Natural killer cell (primary cell): ENCODE measurements around the gene PLPPR2. TPM values are rescaled to one million over a fixed set of nuclear protein-coding genes. Genes with fewer than 3 reads are reported as not detected.
A peak's percentile ranks its signal among the peaks of the same experiment; 100 is the strongest.

Source experiments
- ATAC-seq, 3 donors: fragments of 150-1000 bp in 2 of 3; fragments of 200-7000 bp in 1 of 3; cut with Tn5 transposase; 1 replicate in 1 of 3; 2 replicates in 2 of 3; pipeline ENCODE4 v1.10.0; 2021; ENCODE audit warnings: mild to moderate bottlenecking in 2 of 3, moderate library complexity in 2 of 3
- DNase-seq, 2 donors: peaks; one replicate each; pipeline versions ENCODE4 v3.0.0 to v3.0.0-alpha.2; 2013 to 2021; ENCODE audit warnings: mixed read lengths in 1 of 2
- H3K27ac ChIP-seq: one replicate; pipeline ENCODE4 v1.5.1; 2013; ENCODE audit warnings: mild to moderate bottlenecking, low read length
- H3K27me3 ChIP-seq: one replicate; pipeline ENCODE4 v1.6.1; 2013; ENCODE audit warnings: low read length; ENCODE audit not compliant: control insufficient read depth, insufficient read depth
- H3K36me3 ChIP-seq: one replicate; pipeline ENCODE4 v1.6.1; 2013; ENCODE audit warnings: low read length; ENCODE audit not compliant: control insufficient read depth, insufficient read depth
- H3K4me1 ChIP-seq: one replicate; pipeline ENCODE4 v1.6.1; 2013; ENCODE audit warnings: low read length; ENCODE audit not compliant: control insufficient read depth, insufficient read depth
- H3K4me3 ChIP-seq: one replicate; pipeline ENCODE4 v1.5.1; 2013; ENCODE audit warnings: low read length
- H3K9me3 ChIP-seq: one replicate; pipeline ENCODE4 v1.6.1; 2013; ENCODE audit warnings: low read length; ENCODE audit not compliant: control insufficient read depth, insufficient read depth
- H3K27ac Mint-ChIP-seq, 2 donors: one replicate each; pipeline ENCODE4 v1.8.0; 2022; ENCODE audit warnings: mild to moderate bottlenecking in 2 of 2, mixed read lengths in 2 of 2, moderate library complexity in 1 of 2
- H3K27me3 Mint-ChIP-seq, 2 donors: one replicate each; pipeline ENCODE4 v1.8.0; 2022; ENCODE audit warnings: low read depth in 2 of 2, mixed read lengths in 2 of 2
- H3K36me3 Mint-ChIP-seq: one replicate; pipeline ENCODE4 v1.8.0; 2022; ENCODE audit warnings: mixed read lengths
- H3K4me1 Mint-ChIP-seq, 2 donors: one replicate each; pipeline ENCODE4 v1.8.0; 2022; ENCODE audit warnings: mixed read lengths in 2 of 2
- H3K4me3 Mint-ChIP-seq: one replicate; pipeline ENCODE4 v1.8.0; 2022; ENCODE audit warnings: mild to moderate bottlenecking, moderate library complexity, mixed read lengths
- H3K9me3 Mint-ChIP-seq, 2 donors: one replicate each; pipeline ENCODE4 v1.8.0; 2022; ENCODE audit warnings: mixed read lengths in 2 of 2
- CTCF ChIP-seq: fragments of 200-600 bp; IDR thresholded peaks from one replicate; pipeline ENCODE4 v1.8.0; 2022; ENCODE audit warnings: antibody characterized with exemption
- WGBS: methylation state at CpG from one replicate; pipeline ENCODE4 v1.1.7; 2013; ENCODE audit warnings: missing lambda C conversion rate; ENCODE audit not compliant: insufficient coverage; 5-methylcytosine and 5-hydroxymethylcytosine counted together
- intact Hi-C: fragments of 100-400 bp; cut with micrococcal nuclease; formaldehyde crosslinking; loops from one replicate; pipeline ENCODE4 v1.14.2; 2022
- total RNA-seq, 4 donors: library from RNA; stranded (reverse); fragments of 120-200 nt in 1 of 4; gene quantifications; one replicate each; pipeline versions ENCODE4 v1.2.3 to v1.2.4, GENCODE V29; 2013 to 2022

The PLPPR2 gene
- total RNA-seq, 3 donors from 2014 or later (not counting 1 experiment from before 2014, with no cell fraction given) = 13.3 to 21.1 (median 16.1) TPM

GRCh38 chr19:11375143-11375948 lies 20.1 kb downstream of the PLPPR2 start:
- H3K4me3 Mint-ChIP-seq = no peak overlapping the region
- no peaks in the 10 kb centered on the region for H3K36me3 ChIP-seq
- H3K27me3 Mint-ChIP-seq = no peaks in the 10 kb centered on the region
- H3K27ac ChIP-seq = peak overlapping the region; percentile 94
- H3K9me3 Mint-ChIP-seq = no peaks in the 10 kb centered on the region
- H3K27ac Mint-ChIP-seq = no peak overlapping the region
- H3K4me1 ChIP-seq = peaks cover 37% of the 10 kb centered on the region
- H3K4me1 Mint-ChIP-seq = peaks cover 12% of the 10 kb centered on the region in 2 donors
- peak overlapping the region; percentile 84 for H3K4me3 ChIP-seq
- peak; percentile 59 to 87 for DNase-seq
- 6% methylated on average over 27 of the region's 27 CpGs for WGBS
- H3K27me3 ChIP-seq = no peaks in the 10 kb centered on the region
- H3K9me3 ChIP-seq = no peaks in the 10 kb centered on the region
- no peak for TF ChIP-seq CTCF
- no peaks in the 10 kb centered on the region for H3K36me3 Mint-ChIP-seq
- intact Hi-C loops = loop anchor here (1.0 to 10.0 kb wide), 4 partner anchors 21 to 129 kb away; partner anchors contain the start of genes CCDC159, ODAD3, PLPPR2 and PRKCSH
- peak; percentile 25 to 51 (median 30) for ATAC-seq

GRCh38 chr19:11377237-11377636 lies 22.0 kb downstream of the PLPPR2 start:
- Histone ChIP-seq H3K9me3 (no peaks in the 10 kb centered on the region), H3K27me3 (peaks cover 4% of the 10 kb centered on the region), H3K4me1 (peaks cover 55% of the 10 kb centered on the region), H3K27ac (no peak overlapping the region), H3K4me3 (no peak overlapping the region), H3K36me3 (no peaks in the 10 kb centered on the region)
- no peaks in the 10 kb centered on the region for H3K9me3 Mint-ChIP-seq
- H3K27ac Mint-ChIP-seq = peak overlapping the region; percentile 47 to 64
- peaks cover 0 to 8% of the 10 kb centered on the region in 2 donors for H3K27me3 Mint-ChIP-seq
- intact Hi-C loops = loop anchor here (10.0 kb wide), 1 partner anchor 128 kb away; the partner anchor contains the start of gene ZNF653
- ATAC-seq = no peak
- H3K4me1 Mint-ChIP-seq = peaks cover 24 to 28% of the 10 kb centered on the region in 2 donors
- DNase-seq = peak in 1 of 2 donors; percentile 28
- H3K36me3 Mint-ChIP-seq = no peaks in the 10 kb centered on the region
- no peak for TF ChIP-seq CTCF
- no peak overlapping the region for H3K4me3 Mint-ChIP-seq

- H3K4me3 ChIP-seq = no peak overlapping the region
- no peaks in the 10 kb centered on the region for H3K36me3 Mint-ChIP-seq
- ATAC-seq (no peak), DNase-seq (no peak)
- WGBS = 100% methylated on average over 3 of the region's 3 CpGs
- H3K9me3 ChIP-seq = no peaks in the 10 kb centered on the region
- H3K27ac ChIP-seq = no peak overlapping the region
- H3K9me3 Mint-ChIP-seq = no peaks in the 10 kb centered on the region
- peaks cover 6% of the 10 kb centered on the region for H3K27me3 ChIP-seq
- H3K27me3 Mint-ChIP-seq = peaks cover 0 to 11% of the 10 kb centered on the region in 2 donors
- no peak for TF ChIP-seq CTCF
- H3K36me3 ChIP-seq = no peaks in the 10 kb centered on the region
- no peak overlapping the region for H3K4me3 Mint-ChIP-seq
- H3K27ac Mint-ChIP-seq = no peak overlapping the region
- peaks cover 26 to 30% of the 10 kb centered on the region in 2 donors for H3K4me1 Mint-ChIP-seq
- peaks cover 59% of the 10 kb centered on the region for H3K4me1 ChIP-seq
- intact Hi-C loops = loop anchor here (10.0 kb wide), 1 partner anchor 127 kb away; the partner anchor contains the start of gene ZNF653
Measured at GRCh38 chr19:11377756-11378155, 22.5 kb downstream of the PLPPR2 start.
